NCI-H1105 treated with DMSO at 0.1 percent for 48 hours (cell line): Measurements from ENCODE around the gene DYRK1A.

ENCODE experiments used
- DNase-seq: peaks from one replicate; lab custom pipeline; 2025; lab: John Stamatoyannopoulos, UW

DYRK1A gene

DNA sequence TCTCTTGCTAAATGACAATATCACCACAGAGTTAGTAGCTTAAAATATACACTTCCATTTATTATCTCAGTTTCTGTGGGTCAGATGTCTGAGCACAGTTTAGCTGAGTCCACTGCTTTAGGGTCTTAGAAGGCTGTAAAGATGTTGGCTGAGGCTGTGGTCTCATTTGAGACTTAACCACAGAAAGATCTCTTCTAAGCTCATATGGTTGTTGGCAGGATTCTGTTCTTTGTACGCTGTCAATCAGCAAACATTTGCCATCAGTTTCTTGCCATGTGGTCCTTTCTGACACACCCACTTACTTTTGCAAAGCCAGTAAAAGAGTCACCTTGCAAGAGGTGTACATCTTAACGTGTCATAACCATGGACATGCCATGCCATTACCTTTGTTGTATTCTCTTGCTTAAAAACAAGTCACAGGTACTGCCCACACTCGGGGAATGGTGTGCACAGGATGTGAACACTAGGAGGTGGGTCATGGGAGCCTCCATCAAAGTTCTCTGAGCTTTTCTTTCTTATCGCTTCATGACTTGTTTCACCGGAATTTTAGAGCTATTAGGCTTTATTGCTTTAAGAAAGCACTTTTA, 18.7 kb downstream of the DYRK1A start:
- DNase-seq = no peak

DNA sequence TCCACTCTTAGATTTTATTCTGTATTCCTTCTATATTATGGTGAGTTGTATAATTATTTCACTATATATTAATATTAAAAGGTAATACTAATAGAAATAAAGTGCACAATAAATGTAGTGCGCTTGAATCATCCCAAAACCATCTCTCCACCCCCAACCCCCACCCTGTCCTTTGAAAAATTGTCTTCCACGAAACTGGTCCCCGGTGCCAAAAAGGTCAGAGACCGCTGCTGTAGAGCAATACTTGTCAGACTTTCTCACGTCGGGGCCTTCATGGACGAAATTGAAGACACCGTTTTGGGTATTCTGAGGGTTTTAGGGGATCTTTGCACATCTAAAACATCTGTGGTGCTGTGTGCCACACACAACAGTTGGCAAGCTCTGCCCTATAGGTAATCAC, 19.6 kb downstream of the DYRK1A start:
- DNase-seq = no peak

DNA sequence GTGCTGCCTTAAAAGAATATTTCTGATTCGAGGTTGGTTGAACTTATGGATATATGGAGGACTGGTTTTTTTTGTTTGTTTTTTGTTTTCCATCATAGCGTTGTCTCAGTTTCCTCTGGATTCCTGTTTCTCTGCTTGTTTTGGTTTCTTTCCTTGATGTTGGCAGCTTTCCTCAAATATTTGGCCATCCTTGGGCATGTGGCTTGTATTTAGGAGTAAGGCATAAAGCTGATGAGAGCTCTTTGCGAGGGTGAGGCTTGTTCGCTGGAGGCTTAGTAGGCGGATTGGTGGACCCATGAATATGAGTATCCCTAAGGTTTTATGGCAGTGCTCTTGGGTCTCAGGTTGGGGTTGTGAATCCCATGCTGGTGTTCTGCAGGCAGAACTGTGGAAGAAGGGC, 22.9 kb downstream of the DYRK1A start:
- DNase-seq = no peak

DNA sequence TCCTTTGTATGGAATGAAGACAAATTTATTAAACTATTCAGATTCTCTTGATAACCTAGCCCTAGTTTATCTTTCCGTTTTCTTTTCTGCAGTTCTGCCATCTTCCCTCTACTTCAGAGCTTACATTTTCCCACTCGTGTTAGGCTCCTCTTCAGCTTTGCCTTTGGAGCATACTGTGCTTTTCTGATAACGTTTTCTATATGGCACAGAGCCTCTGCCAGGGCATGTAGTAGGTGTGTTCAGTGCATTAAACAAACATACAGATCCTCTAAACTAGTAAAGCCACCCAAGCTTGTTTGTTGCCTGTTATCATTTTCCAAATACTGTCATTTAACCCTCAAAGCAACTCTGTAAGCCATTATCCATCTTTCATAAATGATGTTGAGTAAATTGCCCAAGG, 25.1 kb downstream of the DYRK1A start:
- no peak for DNase-seq

DNA sequence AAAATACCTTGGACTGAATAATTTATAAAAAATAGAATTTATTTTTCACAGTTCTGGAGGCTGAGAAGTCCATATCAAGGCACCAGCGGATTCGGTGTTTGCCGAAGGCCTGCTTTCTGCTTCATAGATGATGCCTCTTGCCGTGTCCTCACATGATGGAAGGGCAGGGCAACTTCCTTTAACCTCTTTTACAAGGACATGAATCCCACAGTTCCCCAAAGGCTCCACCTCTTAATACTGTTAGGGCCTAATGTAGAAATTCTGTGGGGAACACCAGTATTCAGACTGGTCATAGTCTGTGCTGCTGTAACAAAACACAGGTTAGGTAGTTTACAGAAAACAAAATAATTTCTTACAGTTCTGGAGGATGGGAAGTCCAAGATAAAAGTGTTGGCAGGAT, 25.9 kb downstream of the DYRK1A start:
- no peak for DNase-seq

DNA sequence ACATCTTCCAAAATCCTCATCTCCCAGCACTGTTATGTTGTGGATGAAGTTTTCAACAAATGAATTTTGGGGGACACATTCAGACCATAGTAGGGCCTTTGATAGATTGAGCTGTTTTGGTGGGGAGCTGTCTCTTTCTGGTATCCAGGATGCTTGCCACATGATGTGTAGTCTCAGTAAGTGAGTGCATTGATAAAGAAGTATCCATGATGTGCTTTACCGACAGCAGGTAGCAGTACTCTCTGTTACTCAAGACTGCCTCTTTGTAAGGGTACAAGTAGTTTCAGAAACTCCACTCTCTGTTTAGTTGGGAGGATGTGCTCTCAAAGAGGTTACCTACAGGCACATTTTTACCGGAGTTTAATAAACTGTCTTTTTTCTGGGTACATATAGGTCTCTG, 26.5 kb downstream of the DYRK1A start:
- no peak for DNase-seq

DNA sequence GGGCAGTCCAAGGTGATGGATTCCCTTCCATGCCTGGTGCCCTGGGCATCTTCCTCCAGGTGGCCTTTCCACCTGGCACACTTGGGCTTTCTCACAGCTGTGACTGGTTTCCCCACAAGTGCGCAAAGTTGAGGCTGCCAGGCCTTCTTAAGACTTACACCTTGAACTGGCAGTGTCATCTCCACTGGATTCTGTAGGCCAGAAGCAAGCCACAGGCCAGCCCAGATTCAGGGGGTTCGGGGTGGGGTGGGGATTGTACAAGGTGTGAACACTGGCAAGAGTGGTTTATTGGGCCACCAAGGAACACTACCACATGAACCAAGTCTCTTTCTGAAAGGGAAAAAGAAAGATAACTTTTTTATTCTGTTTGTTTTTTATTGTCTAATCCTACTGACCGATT, 27.2 kb downstream of the DYRK1A start:
- no peak for DNase-seq

DNA sequence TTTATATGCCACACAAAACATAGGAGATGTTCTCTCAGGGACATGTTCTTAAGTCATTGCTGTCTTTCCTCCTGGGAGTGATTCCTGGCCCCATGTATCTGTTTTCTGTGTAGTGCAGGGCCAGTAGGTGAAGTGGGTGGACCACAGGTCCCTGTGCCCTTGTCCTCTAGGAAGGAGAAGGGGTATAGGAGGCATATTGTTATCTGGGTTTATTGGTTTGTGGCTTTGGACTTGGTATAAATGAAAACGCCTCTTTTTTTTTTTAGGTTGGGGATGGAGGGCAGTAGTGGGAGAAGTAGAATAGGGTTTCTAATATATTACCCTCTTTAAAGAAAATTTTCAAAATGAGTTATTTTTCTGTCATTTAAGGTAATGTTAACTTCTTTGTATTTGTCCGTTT, 29.4 kb downstream of the DYRK1A start:
- no peak for DNase-seq

DNA sequence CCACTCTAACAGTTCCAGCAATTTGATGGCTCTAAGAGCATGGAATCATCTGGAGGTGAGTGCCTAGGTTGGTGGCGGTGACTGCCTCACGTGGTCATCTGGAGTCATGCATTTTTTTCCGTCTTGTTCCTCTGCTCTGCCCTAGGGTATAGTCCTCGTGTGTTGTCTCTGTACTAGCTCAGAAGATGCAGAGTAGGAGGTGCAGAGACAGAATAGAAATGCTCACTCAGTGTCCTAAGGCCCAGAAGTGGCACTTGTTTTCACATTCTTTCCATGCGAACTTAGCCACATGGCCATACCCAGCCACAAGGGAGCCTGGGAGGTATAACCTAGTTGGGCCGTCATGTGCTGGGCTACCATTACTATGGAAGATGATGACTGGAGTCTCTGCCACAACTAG, 30.3 kb downstream of the DYRK1A start:
- no peak for DNase-seq

DNA sequence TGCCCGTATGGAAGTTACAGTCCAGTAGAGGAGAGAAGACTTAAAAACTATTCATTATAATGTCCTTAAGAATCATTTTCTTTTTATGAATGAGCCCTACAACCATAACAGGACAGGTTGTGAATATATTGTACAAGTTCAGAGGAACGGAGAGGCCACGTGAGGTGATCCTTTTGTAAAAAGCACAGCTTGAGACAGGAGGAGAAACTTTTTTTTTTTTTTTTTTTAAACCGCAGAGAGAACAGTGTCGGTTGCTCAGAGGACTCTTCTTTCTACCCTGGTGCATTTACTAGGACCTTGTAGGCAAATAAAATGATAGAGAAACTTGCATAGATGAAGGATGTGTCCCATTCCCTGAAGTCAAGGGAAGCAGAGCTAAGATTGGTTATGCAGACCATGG, 32.1 kb downstream of the DYRK1A start:
- DNase-seq = no peak

DNA sequence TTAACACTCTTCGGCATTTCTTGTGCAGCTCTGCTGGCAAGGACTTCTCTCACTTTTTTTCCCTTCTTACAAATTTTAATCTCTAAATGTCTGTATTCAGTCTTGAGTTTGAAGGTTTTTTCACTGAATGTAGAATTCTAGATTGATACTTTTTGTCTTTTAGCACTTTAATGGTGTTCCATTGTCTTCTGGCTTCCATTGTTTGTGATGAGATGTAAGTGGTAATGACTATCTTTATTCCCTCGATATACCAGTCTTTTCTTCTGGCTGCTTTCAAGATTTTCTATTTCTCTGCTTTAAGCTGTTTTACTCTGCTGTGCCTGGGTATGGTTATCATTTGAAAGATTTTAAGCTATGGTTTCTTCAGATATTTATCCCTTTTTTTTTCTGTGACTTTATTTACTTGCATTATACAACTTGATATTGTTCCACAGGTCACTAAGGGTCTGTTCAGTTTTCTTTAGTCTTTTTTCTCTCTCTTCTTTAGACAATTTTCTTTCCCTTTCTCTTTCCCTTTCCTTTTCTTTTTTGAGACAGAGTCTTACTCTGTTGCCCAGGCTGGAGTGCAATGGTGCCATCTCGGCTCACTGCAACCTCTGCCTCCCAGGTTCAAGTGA, 35.8 kb downstream of the DYRK1A start:
- DNase-seq = no peak

DNA sequence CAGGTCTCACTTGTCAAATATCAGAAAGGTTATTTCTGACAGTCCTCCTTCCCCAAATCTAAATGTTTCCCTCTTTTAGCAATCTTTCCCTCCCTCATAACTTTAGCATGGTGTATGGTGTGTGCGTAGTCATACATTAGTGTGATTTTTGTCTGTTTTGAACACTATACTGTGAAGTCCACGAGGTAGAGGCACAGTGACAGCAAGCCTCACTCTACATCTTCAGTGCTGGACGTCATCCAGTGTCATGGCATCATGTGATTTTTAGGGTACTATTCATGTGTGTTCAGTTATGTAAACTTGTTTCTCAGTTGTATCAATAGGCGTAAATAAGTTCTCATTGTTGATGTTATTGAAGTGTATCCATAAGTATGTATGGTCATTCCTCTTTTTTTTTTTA, 39.1 kb downstream of the DYRK1A start:
- DNase-seq = no peak

DNA sequence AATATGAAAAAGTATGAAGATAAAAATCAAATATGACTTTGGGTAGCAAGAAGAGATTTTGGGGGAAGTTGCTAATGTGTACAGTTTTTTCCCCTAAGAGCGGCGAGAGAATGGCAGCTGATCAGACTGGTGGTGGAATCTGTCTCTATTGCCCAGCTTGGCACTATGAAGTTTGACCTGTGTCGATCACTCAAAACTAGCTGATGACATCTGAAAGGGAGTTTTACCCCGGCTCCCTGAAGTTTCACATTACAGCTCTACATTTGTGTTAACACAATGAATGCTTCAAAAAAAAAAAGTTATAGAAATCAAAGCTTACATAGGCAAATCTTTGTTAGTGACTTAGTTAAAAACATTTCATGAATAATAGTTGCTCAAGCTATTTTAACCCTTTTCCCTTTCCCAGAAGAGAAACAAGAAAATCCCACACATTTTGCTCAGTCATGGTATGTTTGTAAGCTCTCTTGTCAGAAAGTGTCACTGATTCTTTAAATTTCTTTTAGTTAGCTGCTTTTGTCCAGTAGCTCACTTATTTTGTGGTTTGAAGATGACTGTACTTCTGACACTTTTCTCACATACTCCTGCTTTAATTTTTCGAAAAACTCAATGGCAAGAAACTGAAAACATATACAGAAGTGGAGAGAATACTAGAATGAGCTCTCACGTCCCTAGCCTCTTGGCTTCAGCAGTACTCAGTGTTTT, 41.3 kb downstream of the DYRK1A start:
- DNase-seq = no peak

DNA sequence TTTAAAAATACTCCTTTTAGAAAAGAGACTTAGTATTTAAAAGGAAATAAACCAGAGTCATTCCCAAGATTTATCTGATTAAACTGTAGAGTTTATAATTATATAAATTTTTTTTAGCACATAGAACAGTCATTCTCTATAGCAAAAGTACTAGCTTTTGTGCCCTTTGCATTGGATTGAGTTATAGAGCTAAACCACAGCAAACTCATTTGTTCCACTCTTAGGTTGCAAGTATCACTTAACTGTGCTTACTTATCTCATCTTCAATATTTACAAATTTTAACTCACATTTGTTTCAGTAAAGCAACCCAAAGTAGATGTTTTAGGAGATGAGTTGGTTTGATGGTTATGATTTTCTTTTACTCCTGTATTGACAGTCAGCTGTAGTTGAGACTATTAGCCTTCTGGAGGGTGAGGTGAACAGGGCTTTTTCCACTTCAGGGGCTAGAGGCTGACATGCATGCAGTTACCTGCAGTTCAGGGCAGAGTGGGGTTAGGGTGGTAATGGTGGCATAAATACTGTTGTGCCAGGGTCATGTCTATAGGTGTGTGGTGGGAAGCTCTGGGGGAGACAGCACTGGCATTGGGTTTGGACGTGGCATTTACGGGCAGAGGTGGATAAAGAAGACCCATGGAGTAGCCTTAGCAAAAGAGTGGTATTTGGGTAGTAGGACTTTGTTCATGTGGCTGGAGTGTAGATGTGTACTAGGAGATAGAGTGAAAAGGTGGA, 42.1 kb downstream of the DYRK1A start:
- DNase-seq = no peak

DNA sequence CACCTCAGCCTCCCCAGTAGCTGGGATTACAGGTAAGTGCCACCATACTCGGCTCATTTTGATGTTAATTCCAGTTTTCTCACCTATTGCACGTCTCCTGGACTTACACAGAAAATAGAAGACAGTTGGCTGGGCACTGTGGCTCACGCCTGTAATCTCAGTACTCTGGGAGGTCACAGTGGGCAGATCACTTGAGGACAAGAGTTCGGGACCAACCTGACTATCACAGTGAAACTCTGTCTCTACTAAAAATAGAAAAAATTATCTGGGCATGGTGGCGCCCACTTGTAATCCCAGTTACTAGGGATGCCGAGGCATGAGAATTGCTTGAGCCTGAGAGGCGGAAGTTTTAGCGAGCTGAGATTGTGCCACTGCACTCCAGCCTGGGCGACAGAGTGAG, 44.1 kb downstream of the DYRK1A start:
- no peak for DNase-seq

DNA sequence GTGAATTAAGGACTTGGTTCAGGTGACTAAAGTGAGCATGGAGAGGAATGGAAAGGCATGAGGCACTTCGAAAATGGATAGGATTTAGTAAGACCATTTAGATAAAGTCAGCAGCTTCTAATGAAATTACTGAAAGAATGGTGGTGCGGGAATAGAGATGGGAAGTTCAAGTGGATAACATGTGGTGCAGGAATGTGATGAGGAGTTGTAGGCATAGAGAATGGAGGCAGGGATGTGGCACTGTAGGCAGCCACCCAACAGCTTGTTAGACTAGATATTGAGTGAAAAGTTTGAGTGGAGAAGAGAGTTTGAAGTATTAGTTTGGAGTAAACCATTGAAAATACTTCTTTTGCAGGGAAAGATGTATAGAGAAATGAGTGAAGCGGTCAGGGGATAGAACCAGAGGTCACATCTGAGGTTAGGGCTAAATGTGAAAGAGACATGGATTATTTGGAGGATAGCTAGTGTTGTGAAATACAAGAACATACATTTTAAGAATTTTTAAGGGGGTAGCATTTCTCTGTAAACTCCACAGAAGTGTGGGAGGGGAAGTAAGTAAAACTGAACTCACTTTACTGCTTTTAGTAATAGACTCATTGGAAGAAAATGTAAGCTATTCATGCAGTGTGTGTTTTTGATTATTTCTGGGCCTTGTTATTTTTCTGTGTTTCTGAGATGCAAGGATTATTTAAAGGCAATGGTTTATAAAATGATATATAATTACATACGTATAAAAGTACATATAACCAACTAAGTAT, 46.2 kb downstream of the DYRK1A start:
- no peak for DNase-seq

DNA sequence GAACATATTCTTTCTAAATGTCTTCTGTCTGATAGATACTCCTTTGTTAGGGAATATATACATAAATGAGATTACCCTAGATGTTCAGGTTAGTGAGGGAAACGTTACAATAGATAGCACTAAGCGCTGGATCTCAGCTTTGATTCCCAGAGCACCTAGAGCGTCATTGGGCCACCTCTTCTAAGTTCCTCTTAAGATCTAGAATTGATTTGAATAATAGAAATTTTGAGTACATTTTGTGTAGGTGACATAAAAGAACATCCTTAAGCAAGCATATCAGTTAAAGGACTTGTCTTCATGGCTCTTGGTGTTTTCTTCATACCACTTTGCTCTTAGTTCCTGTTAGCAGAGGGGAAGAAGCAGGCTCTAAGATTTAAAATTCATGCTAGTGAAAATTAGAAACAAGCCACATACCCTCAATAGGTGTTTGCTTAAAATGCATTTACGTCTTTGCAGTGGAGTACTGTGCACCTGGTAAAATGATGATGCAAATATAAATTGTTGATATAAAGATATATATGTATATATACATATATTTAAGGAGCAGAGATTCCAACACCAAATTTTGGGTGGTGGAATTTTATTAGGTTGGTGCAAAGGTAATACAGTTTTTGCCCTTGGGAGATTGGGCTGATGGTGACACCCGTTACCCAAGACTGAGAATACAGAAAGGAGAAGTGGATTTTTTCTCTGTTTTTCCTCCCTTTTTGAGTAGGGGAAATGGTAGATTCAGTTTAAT, 47.1 kb downstream of the DYRK1A start:
- DNase-seq = no peak

DNA sequence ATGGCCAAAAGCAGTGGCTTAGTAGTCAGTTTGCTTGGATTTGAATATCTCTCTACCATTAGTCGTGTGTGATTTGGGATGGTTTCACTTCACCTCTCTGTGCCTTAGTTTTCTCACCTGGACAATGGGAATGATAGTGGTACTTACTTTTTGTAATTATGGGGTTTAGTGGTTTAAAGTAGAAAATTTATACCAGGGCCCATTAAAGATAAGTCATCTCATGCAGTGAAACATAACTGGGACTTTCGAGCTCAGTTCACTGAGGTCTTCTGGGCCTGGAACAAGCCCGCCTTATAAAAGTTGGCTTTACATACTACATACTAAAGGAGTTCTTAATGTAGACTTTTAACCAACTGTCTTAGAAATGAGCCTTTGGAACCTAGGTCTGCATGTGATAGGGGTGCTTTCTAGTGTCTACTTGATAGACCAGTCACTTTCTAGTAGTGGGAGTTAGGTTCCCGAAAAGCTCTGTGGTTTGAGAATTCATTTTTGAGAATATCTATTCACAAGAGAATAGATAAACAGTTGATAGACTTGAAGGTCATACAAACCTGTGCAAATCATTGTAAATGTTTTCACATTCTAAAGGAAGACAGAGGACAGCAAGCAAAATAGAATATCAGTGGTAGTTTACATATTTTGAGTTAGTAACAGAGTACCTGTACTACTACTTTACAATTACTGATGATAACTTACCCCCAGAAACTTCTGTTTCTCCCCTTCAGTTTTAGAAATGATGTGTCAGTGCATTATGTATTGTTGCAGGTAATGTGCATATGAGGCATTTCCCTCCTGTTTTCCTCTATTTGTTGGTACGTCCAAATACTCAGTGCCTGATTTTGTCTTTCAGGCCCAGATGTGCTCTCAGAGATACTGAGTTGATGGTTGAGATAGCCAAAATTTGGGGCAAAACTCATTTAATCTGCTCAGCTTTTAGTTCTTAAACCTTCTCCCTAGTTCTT, 48.0 kb downstream of the DYRK1A start:
- no peak for DNase-seq

DNA sequence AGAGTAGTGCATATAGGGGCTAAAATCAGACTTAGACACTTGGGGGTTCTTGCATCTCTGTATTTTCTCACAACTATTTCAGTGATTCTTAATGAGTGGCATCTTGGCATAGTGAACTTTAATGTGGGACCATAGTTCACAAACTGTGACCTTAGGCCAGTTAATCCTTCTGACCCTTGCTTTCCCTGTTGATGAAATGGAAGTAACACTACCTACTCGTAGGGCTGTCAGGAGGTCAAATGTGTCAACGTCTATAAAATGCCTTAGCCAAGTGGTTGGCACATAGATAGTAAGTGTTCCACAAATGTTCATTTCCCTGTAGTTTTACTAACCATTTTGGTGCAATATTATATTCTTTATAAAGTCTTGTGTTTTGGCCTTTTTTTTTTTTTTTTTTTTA, 49.4 kb downstream of the DYRK1A start:
- no peak for DNase-seq

DNA sequence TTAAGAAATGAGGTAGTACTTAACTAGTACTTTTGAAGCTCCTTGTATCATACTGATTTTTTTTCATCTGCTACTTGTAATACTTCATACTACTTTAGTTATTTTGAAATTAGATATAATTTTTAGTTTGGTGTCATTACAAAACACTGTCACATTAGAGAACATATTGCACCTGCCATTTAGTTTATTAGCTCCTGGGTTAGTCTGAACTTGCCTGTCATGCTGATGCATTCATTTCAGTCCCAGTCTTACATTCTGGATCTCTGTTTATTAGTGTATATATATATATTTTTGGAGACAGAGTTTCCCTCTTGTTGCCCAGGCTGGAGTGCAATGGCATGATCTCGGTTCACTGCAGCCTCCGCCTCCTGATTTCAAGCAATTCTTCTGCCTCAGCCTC, 50.3 kb downstream of the DYRK1A start:
- no peak for DNase-seq
